ENCODE results near the gene ARVCF. TPM values are rescaled to one million over a fixed set of nuclear protein-coding genes. Genes with fewer than 3 reads are reported as not detected.

Gene ARVCF
- total and polyA plus RNA-seq, 5 donors from 2014 or later = 0.39 to 2.7 (median 0.47) TPM; not detected in 1

- H3K27ac ChIP-seq (ENCODE audit: insufficient read depth, low read length, poor library complexity, severe bottlenecking) = no peak overlapping the region
- H3K27me3 ChIP-seq (ENCODE audit: control insufficient read depth, insufficient read depth, low read length) = no peaks in the 10 kb centered on the region
- H3K4me1 ChIP-seq (ENCODE audit: control insufficient read depth, insufficient read depth, low read length, poor library complexity, severe bottlenecking) = peaks cover 18% of the 10 kb centered on the region
- Mint-ChIP-seq H3K27me3 (peaks cover 15% of the 10 kb centered on the region), H3K4me1 (peaks cover 0 to 14% (median 4%) of the 10 kb centered on the region in 4 donors), H3K9me3 (no peaks in the 10 kb centered on the region), H3K4me3 (peak overlapping the region in 2 of 4 donors; percentile 47 to 61), H3K27ac (no peak overlapping the region), H3K36me3 (no peaks in the 10 kb centered on the region)
- DNase-seq (peak in 2 of 3 donors; percentile 19 to 24), ATAC-seq (ENCODE audit: low read depth in 2 of 2) (no peak)
- no peaks in the 10 kb centered on the region for H3K9me3 ChIP-seq (ENCODE audit: control insufficient read depth in 2 of 2, low read length in 2 of 2)
- H3K4me3 ChIP-seq (ENCODE audit: low read depth, low read length) = no peak overlapping the region
- no peaks in the 10 kb centered on the region for H3K36me3 ChIP-seq (ENCODE audit: control insufficient read depth, insufficient read depth, low read length)
Observed at GRCh38 chr22:20013382-20013871, 3.2 kb downstream of the ARVCF start.

DNA sequence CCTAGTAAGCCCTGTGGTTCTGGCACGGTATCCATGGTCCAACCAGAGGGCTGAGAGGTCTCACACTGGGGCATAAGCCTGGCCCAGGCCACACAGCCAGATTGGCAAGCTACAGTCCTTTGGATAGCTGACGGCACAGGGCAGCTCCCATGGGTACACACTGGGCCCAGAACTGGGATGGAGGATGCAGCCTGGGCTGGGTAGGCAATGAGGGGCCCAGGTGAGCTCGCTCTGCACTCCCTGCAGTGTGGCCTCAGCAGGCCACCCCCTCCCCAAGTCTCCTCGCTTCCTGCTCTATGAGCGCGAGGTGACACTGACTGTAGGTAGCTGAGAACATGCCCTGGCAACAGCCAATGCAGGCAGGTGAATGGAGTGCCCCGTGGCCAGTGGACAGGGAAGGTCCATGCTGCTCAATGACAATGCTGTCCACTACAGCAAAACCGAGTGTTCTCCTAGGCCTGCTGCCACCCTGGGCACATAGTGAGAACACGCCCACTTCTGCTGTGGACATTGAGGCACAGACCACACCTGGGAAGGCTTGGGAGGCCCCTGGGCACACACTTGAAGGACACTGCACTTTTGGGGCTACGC, 3.8 kb downstream of the ARVCF start:
- Mint-ChIP-seq H3K9me3 (no peaks in the 10 kb centered on the region), H3K36me3 (no peaks in the 10 kb centered on the region), H3K4me3 (peak overlapping the region in 1 of 4 donors; percentile 47), H3K27ac (no peak overlapping the region), H3K27me3 (peaks cover 15% of the 10 kb centered on the region), H3K4me1 (peaks cover 0 to 14% (median 4%) of the 10 kb centered on the region in 4 donors)
- no peak overlapping the region for H3K27ac ChIP-seq (ENCODE audit: insufficient read depth, low read length, poor library complexity, severe bottlenecking)
- H3K4me1 ChIP-seq (ENCODE audit: control insufficient read depth, insufficient read depth, low read length, poor library complexity, severe bottlenecking) = peaks cover 18% of the 10 kb centered on the region
- ATAC-seq (ENCODE audit: low read depth in 2 of 2) (no peak), DNase-seq (no peak)
- H3K9me3 ChIP-seq (ENCODE audit: control insufficient read depth in 2 of 2, low read length in 2 of 2) = no peaks in the 10 kb centered on the region
- no peaks in the 10 kb centered on the region for H3K36me3 ChIP-seq (ENCODE audit: control insufficient read depth, insufficient read depth, low read length)
- H3K27me3 ChIP-seq (ENCODE audit: control insufficient read depth, insufficient read depth, low read length) = no peaks in the 10 kb centered on the region
- H3K4me3 ChIP-seq (ENCODE audit: low read depth, low read length) = no peak overlapping the region

- Mint-ChIP-seq H3K4me1 (peaks cover 0 to 9% (median 4%) of the 10 kb centered on the region in 4 donors), H3K9me3 (no peaks in the 10 kb centered on the region), H3K4me3 (peak overlapping the region in 1 of 4 donors; percentile 67), H3K27ac (no peak overlapping the region), H3K27me3 (peaks cover 12% of the 10 kb centered on the region), H3K36me3 (no peaks in the 10 kb centered on the region)
- Histone ChIP-seq H3K9me3 (ENCODE audit: control insufficient read depth in 2 of 2, low read length in 2 of 2) (no peaks in the 10 kb centered on the region), H3K27me3 (ENCODE audit: control insufficient read depth, insufficient read depth, low read length) (no peaks in the 10 kb centered on the region), H3K36me3 (ENCODE audit: control insufficient read depth, insufficient read depth, low read length) (no peaks in the 10 kb centered on the region), H3K4me1 (ENCODE audit: control insufficient read depth, insufficient read depth, low read length, poor library complexity, severe bottlenecking) (peaks cover 12% of the 10 kb centered on the region), H3K27ac (ENCODE audit: insufficient read depth, low read length, poor library complexity, severe bottlenecking) (no peak overlapping the region), H3K4me3 (ENCODE audit: low read depth, low read length) (no peak overlapping the region)
- no peak for DNase-seq
- ATAC-seq (ENCODE audit: low read depth in 2 of 2) = no peak
Observed at GRCh38 chr22:20011993-20012740, 4.5 kb downstream of the ARVCF start.

DNA sequence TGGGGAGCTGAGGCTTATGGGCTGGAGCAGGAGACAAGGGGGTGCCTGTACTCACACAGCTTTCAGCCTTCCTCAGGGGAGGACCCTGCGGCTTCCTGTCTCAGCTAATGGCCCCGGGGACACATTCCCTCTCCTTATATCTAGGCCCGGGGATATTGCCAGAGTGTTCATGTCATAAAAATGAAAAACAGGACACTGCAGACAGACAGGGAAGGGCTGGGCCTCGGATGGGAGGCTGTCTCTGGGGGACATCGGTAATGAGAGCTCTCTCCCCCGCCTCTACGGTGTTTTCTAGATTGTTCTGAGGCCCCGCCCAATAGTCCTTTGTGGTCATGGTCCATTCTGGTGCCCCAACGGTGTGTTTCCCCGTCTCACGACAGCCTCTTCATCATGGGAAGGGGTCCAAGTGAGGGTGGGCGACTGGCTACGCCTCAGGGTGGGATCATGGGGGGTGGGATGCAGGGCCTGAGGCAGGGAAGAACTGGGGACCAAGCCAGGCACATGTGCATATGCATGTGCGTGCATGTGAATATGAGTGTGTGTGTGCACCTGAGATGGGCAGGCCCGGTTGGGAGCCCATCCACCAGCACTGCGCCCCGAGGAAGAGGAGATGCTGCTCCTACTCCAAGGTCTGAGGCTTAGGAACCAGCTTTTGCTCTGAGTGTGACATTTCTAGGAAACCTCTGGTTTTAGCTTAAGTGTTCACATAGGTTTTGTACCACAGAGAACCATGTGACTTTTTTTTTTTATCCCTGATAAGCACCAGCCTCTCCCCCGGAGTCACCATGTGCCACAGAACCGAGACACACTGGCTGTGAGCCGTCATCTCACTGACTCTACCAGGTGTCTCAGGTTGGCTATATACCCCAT, 5.3 kb downstream of the ARVCF start:
- DNase-seq = no peak

DNA sequence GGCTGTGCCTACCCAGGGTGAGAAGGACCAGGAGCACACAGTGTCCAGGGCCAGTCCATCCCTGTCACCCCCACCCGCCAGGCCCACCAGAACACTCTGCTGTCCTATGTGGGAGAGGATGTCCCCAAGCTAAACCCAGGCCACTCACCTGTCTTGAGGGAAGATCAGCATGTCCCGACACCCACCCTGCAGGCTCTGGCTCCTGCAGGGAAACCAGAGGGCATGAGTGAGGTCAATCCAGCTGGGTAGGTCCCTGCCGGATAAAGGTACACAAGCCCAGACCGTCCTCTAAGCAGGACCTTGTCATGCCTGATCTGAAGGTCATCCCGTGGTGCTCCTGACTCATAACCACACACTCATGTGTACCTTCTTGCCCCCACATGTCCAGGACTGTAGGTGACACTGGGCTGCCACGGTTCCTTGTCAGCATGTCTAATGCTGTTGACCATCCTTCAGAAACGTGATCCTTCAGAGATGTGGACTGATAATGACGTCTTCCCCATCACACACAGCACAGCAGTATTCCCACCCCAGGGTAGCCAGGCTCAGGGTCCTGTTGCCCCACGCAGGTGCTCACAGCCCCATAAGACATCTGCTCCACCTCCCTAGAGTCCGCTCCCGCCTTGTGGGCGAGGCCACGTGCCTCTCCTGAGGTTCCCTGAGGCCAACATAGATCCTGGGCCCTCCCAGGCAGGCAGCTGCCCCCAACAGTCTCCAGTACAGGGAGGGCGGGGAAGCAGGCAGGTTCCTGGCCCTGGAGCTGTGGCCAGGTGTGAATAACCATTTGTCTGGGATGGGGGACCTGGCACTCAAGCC, 6.1 kb downstream of the ARVCF start:
- Mint-ChIP-seq H3K4me3 (no peak overlapping the region), H3K27me3 (peaks cover 11% of the 10 kb centered on the region), H3K36me3 (no peaks in the 10 kb centered on the region), H3K4me1 (peaks cover 0 to 5% (median 3%) of the 10 kb centered on the region in 4 donors), H3K27ac (peak overlapping the region in 1 of 3 donors; percentile 55), H3K9me3 (no peaks in the 10 kb centered on the region)
- no peak for ATAC-seq (ENCODE audit: low read depth in 2 of 2)
- Histone ChIP-seq H3K4me3 (ENCODE audit: low read depth, low read length) (no peak overlapping the region), H3K36me3 (ENCODE audit: control insufficient read depth, insufficient read depth, low read length) (no peaks in the 10 kb centered on the region), H3K9me3 (ENCODE audit: control insufficient read depth in 2 of 2, low read length in 2 of 2) (no peaks in the 10 kb centered on the region), H3K4me1 (ENCODE audit: control insufficient read depth, insufficient read depth, low read length, poor library complexity, severe bottlenecking) (peaks cover under 1% of the 10 kb centered on the region), H3K27me3 (ENCODE audit: control insufficient read depth, insufficient read depth, low read length) (no peaks in the 10 kb centered on the region), H3K27ac (ENCODE audit: insufficient read depth, low read length, poor library complexity, severe bottlenecking) (no peak overlapping the region)
- no peak for DNase-seq

More for the DNA sequence above, 5.3 kb downstream of the ARVCF start:
- Histone ChIP-seq H3K4me1 (ENCODE audit: control insufficient read depth, insufficient read depth, low read length, poor library complexity, severe bottlenecking) (peaks cover 9% of the 10 kb centered on the region), H3K27ac (ENCODE audit: insufficient read depth, low read length, poor library complexity, severe bottlenecking) (no peak overlapping the region), H3K36me3 (ENCODE audit: control insufficient read depth, insufficient read depth, low read length) (no peaks in the 10 kb centered on the region), H3K27me3 (ENCODE audit: control insufficient read depth, insufficient read depth, low read length) (no peaks in the 10 kb centered on the region), H3K4me3 (ENCODE audit: low read depth, low read length) (no peak overlapping the region), H3K9me3 (ENCODE audit: control insufficient read depth in 2 of 2, low read length in 2 of 2) (no peaks in the 10 kb centered on the region)
- H3K4me1 Mint-ChIP-seq = peaks cover 0 to 6% (median 4%) of the 10 kb centered on the region in 4 donors
- H3K27ac Mint-ChIP-seq = no peak overlapping the region
- H3K27me3 Mint-ChIP-seq = peaks cover 11% of the 10 kb centered on the region
- ATAC-seq (ENCODE audit: low read depth in 2 of 2) = no peak
- H3K9me3 Mint-ChIP-seq = no peaks in the 10 kb centered on the region
- H3K4me3 Mint-ChIP-seq = no peak overlapping the region
- H3K36me3 Mint-ChIP-seq = no peaks in the 10 kb centered on the region

- DNase-seq = no peak
- Mint-ChIP-seq H3K36me3 (no peaks in the 10 kb centered on the region), H3K27me3 (peaks cover 3% of the 10 kb centered on the region), H3K4me1 (no peaks in the 10 kb centered on the region), H3K9me3 (no peaks in the 10 kb centered on the region), H3K4me3 (no peak overlapping the region), H3K27ac (no peak overlapping the region)
- Histone ChIP-seq H3K36me3 (ENCODE audit: control insufficient read depth, insufficient read depth, low read length) (no peaks in the 10 kb centered on the region), H3K4me1 (ENCODE audit: control insufficient read depth, insufficient read depth, low read length, poor library complexity, severe bottlenecking) (no peaks in the 10 kb centered on the region), H3K27me3 (ENCODE audit: control insufficient read depth, insufficient read depth, low read length) (no peaks in the 10 kb centered on the region), H3K27ac (ENCODE audit: insufficient read depth, low read length, poor library complexity, severe bottlenecking) (no peak overlapping the region), H3K9me3 (ENCODE audit: control insufficient read depth in 2 of 2, low read length in 2 of 2) (no peaks in the 10 kb centered on the region), H3K4me3 (ENCODE audit: low read depth, low read length) (no peak overlapping the region)
- no peak for ATAC-seq (ENCODE audit: low read depth in 2 of 2)
Observed at GRCh38 chr22:20009582-20010306, 6.9 kb downstream of the ARVCF start.
